ENCODE data around the gene SLFN5.
"Not testable (repeated sequence)": the region's sequence is repeated elsewhere in the genome, so short reads cannot be mapped to it uniquely, and the experiment has no call there.

SLFN5 gene

GRCh38 chr17:35291802-35292201 is 48.9 kb downstream of the SLFN5 start:
- DNase-seq (ENCODE audit: low read depth) = no peak

- DNase-seq (ENCODE audit: low read depth) = no peak
Measured at GRCh38 chr17:35293151-35293847, 50.4 kb downstream of the SLFN5 start.

DNA sequence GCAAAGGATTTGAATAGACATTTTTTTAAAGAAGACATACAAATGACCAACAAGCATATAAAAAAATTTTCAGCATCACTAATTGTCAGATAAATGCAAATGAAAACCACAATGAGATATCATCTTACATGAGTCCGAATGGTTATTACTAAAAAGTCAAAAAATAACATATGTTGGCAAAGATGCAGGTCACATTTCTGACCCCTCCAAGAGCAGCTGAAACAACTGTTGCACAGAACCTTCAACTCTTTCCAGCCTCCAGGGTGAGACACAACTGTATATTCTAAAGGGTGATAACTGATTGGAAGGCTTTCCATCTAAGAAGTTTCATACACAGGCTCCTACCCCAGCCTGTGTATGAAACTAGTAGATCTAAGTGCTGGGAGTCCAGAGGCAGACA is 51.9 kb downstream of the SLFN5 start:
- DNase-seq (ENCODE audit: low read depth) = no peak

DNA sequence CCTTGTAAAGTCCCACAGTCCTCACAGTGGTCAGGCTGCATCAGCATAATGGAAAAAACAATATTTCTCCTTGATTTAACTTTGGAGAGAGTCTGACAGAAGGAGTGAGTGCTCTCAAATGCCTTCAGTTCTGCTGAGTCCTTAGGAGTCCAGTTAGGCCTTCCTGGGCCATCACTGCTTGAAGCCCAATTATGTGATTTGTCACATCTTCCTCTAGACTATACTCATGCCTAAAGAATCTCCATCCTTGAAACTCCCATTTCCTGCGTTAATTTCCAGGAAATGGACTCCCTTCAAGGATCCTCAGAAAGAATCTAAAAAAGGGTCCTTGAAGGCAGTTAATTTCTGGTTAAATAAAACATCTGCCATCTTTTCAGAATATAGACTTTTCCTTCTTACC is 52.8 kb downstream of the SLFN5 start:
- no peak for DNase-seq (ENCODE audit: low read depth)

DNA sequence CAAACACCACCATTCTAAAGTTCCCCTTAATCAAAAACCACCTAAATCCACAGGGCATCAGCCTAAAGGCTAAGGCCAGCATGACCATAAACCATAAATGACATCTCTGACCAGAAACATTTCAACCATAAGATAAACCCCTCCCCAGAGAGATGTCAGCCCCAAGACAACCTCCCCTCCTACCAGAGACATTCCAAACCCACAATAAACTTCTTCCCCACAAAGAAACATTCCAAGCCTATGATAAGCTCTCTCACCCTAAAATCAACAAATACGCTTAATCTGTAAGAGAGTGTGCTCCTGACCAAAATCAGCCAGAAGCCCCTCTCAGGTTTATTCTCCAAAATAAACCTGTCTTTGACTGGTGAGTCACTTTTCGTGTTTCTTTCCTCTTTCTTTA is 54.8 kb downstream of the SLFN5 start:
- DNase-seq (ENCODE audit: low read depth) = no peak

DNA sequence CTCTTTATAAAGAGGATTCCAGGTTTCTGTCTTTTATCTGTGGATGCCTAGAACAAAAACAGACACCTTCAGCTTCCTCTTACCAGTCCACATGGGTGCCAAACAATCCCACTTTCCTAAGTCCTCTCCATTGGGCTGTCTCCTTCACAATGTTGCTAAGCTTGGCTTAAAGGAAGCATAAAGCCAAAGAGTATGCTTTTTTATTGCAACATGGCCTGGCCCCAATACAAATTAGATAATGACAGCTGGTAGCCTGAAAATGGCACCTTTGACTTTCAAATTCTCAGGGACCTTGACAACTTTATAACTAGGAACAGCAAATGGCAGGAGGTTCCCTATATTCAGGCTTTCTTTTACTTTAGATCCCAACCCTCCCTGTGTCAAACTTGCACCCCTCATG is 55.8 kb downstream of the SLFN5 start:
- no peak for DNase-seq (ENCODE audit: low read depth)

DNA sequence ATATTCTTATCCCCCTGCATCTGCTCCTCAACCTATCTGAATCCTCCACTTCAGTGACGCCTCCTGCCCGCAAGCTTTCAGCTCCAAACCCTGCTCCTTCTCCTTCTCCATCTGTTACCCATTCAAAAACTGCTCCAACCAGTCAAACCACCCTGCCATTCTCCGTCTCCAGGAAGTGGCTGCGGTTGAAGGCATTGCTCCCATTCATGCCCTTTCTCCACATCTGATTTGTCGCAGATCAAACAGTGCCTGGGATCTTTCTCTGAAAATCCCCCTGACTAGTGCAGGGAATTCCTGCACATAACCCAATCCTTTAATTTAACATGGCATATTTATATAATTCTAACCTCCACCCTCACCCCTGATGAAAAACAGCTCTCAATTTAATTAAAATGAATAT is 56.3 kb downstream of the SLFN5 start:
- no peak for DNase-seq (ENCODE audit: low read depth)

DNA sequence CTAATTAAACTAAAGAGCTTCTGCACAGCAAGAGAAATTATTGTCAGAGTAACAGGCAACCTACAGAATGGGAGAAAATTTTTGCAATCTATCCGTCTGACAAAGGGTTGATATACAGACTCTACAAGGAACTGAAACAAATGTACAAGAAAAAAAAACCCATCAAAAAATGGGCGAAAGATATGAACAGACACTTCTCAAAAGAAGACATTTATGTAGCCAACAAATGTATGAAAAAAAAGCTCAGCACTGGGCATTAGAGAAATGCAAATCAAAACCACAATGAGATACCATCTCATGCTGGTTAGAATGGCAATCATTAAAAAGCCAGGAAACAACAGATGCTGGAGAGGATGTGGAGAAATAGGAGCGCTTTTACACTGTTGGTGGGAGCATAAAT is 66.5 kb downstream of the SLFN5 start:
- not testable (repeated sequence) for DNase-seq (ENCODE audit: low read depth)

DNA sequence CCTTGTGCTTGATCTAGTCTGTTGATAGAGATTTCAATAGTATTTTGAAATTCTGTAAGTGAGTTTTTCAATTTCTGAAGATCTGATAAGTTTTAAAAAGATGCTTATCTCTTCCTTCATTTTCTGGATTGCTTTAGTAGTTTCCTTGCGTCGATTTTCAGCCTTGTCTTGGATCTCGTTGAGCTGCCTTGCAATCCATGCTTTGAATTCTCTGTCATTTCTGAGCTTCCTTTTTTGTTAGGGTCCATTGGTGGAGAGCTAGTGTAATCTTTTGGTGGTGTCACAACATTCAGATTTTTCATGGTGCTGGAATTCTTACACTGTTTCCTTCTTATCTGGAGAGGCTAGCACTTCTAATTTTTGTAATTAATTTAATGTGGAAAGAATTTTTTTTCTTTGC is 69.5 kb downstream of the SLFN5 start:
- no peak for DNase-seq (ENCODE audit: low read depth)

DNA sequence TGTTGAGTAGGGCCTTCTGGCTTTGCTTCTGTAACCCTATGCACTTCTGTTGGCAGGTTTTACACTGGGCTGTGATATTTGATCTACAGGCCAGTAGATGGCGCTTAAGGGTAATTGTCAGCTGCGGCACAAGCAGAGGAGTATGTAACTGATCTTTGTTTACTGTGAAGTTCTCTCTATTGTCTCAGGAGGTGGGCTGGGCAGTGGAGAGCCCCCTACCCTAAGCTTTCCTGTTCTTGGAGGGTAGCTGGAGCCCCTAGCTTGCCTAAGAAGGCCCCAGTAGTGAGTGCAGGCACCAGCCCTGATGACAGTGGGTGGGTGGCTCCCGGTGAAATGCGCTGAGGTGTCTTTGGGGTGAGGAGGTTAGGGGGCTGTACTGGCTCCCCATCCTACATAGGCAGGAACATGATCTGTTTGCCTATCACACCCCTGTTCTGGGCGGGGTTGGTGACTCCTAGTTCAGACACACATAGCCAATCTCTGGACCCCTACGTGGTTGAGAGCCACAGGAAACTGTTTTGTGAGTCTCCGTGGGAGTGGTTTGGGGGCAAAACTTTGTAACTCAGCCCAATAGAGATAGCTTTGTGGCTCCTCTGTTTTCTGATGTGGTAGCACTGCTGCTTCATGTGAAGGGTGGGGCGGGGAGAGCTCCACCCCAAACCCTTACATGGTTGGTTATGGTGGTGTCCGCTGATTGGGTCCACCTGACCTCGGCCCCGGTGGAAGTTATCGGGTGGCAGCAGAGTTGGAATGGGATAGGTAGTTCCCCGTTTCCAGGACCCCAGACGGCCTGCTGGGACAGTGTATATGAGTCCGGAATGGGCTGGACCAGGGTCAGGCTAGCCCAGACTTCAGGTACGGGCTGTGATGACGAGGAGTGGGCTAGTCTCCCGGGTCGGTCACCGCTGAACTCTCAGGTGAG is 70.2 kb downstream of the SLFN5 start:
- peak; percentile 68 for DNase-seq (ENCODE audit: low read depth)

- DNase-seq (ENCODE audit: low read depth) = no peak
Measured at GRCh38 chr17:35313875-35314409, 71.1 kb downstream of the SLFN5 start.

GRCh38 chr17:35314415-35315216 is 71.7 kb downstream of the SLFN5 start:
- DNase-seq (ENCODE audit: low read depth) = no peak

DNA sequence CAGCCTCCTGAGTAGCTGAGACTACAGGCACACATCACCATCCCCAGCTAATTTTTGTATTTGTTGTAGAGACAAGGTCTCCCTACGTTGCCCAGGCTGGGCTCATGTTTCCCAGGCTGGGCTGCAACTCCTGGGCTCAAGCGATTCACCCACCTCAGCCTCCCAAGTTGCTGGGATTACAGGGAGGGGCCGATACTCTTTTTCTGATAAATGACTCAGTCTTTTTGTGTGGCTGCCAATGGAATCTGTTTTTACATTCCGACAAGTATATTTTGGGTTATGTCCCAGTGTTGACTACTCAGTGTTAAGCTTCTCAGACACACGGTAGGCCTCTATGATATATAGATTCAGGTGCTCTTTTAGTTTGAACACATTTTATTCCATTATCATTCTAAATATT is 72.4 kb downstream of the SLFN5 start:
- DNase-seq (ENCODE audit: low read depth) = no peak

- DNase-seq (ENCODE audit: low read depth) = no peak
Measured at GRCh38 chr17:35315971-35316370, 73.1 kb downstream of the SLFN5 start.

DNA sequence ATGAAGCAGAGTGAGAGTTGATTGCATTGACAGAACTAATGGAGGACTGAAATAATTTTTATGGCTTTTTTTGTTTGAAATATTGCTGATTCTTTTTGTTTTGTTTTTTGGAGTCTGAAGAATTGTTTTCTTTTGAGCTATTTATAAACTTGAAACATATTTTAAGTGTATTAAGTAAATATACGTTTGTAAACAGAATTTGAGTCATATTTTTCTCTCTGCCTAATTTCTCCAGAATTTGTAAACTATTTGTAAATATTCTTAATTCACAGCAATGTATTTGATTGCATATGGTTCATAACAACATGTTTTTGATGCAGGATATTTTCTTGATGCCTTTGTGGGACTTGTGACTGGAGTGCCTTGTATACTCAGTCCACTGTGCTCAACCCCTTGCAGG is 79.9 kb downstream of the SLFN5 start:
- no peak for DNase-seq (ENCODE audit: low read depth)

Measured in activated T-helper 1 cell treated with Interleukin-2 at 50 U/mL for 16 hours (primary cell).